Stomach smooth muscle (tissue), 2 donors: ENCODE measurements around the gene COLQ.
"Not testable (repeated sequence)": the region's sequence is repeated elsewhere in the genome, so short reads cannot be mapped to it uniquely, and the experiment has no call there.

ENCODE experiments used
- H3K27ac ChIP-seq: one replicate; pipeline ENCODE4 v1.7.0; 2013; ENCODE audit warnings: mild to moderate bottlenecking, low read length, inconsistent platforms
- H3K27me3 ChIP-seq, 2 donors: one replicate each; pipeline ENCODE4 v1.7.0; 2013; ENCODE audit warnings: low read length in 2 of 2; ENCODE audit not compliant: insufficient read depth in 2 of 2, control insufficient read depth in 1 of 2
- H3K36me3 ChIP-seq, 2 donors: one replicate each; pipeline ENCODE4 v1.7.0; 2013; ENCODE audit warnings: low read length in 2 of 2; ENCODE audit not compliant: control insufficient read depth in 2 of 2, insufficient read depth in 2 of 2
- H3K4me1 ChIP-seq: one replicate; pipeline ENCODE4 v1.7.0; 2013; ENCODE audit warnings: low read length; ENCODE audit not compliant: control insufficient read depth, insufficient read depth
- H3K4me3 ChIP-seq, 2 donors: one replicate each; pipeline ENCODE4 v1.7.0; 2013; ENCODE audit warnings: low read length in 2 of 2
- H3K9ac ChIP-seq, 2 donors: one replicate each; pipeline ENCODE4 v1.7.0; 2013; ENCODE audit warnings: low read length in 2 of 2, mild to moderate bottlenecking in 1 of 2
- H3K9me3 ChIP-seq, 2 donors: one replicate each; pipeline ENCODE4 v1.7.0; 2013; ENCODE audit warnings: low read length in 2 of 2; ENCODE audit not compliant: control insufficient read depth in 2 of 2
- donor health status: healthy.
- donor health status: Pancreatic carcinoma.

The COLQ gene

DNA sequence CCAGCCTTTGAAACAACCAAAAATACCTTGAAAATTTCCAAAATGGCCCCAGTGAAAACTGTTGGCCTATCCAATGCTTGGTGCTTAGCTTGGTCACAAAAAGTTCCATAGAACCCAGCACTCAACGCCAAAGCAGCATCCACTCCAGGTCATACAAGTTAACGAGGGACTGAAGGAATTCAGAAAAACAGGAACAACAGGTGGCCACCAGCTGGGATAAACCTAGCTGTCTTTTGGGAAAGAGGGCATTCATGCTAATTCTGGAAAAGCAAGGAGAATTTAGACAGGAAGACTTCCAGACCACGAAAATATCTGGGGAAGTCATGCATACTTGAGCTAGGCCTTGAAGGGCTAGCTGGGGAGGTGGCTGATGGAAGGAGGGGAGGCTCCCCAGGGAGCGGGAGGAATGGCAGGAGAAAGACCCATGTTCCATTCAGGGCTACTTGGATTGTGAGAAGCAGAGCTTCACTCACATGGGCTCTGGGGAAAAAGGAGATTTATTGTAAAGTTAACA, 28.6 kb downstream of the COLQ start:
- Histone ChIP-seq H3K9ac (no peak overlapping the region), H3K36me3 (peaks cover 0 to 2% of the 10 kb centered on the region in 2 donors)

GRCh38 chr3:15491143-15491542, 30.4 kb downstream of the COLQ start:
- Histone ChIP-seq H3K9ac (no peak overlapping the region), H3K27ac (no peak overlapping the region), H3K4me3 (no peak overlapping the region), H3K9me3 (no peaks in the 10 kb centered on the region), H3K36me3 (peaks cover 7 to 9% of the 10 kb centered on the region in 2 donors), H3K27me3 (no peaks in the 10 kb centered on the region), H3K4me1 (peaks cover 24% of the 10 kb centered on the region)

More for the DNA sequence above, 28.6 kb downstream of the COLQ start:
- H3K9me3 ChIP-seq = no peaks in the 10 kb centered on the region
- no peak overlapping the region for H3K27ac ChIP-seq
- H3K4me3 ChIP-seq = no peak overlapping the region
- no peaks in the 10 kb centered on the region for H3K27me3 ChIP-seq
- peaks cover 30% of the 10 kb centered on the region for H3K4me1 ChIP-seq

GRCh38 chr3:15490158-15490557, 31.3 kb downstream of the COLQ start:
- Histone ChIP-seq H3K4me1 (peaks cover 17% of the 10 kb centered on the region), H3K27me3 (no peaks in the 10 kb centered on the region), H3K9ac (no peak overlapping the region), H3K9me3 (no peaks in the 10 kb centered on the region), H3K27ac (no peak overlapping the region), H3K36me3 (peaks cover 7 to 9% of the 10 kb centered on the region in 2 donors), H3K4me3 (no peak overlapping the region)

DNA sequence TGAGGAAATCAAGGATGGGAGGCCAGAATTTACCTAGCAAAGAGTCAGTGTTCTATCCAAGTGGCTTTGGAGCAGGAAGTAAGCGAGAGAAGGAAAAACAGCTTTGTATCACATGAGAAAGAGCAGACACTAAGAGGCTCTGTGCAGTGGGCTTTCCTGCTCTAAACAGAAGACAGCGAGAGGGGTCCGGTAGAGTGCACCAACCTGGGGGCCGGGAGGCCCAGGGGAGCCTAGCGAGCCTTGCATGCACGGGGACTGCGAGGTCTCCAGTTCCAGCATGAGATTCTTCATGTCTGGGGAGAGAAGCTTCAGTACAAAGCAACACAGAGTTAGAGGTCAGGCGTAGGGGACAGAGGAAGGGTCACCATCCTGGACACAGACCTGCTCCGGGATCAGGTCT, 33.5 kb downstream of the COLQ start:
- Histone ChIP-seq H3K9me3 (no peaks in the 10 kb centered on the region), H3K27ac (no peak overlapping the region), H3K27me3 (no peaks in the 10 kb centered on the region), H3K9ac (no peak overlapping the region), H3K4me3 (no peak overlapping the region), H3K36me3 (peaks cover 7 to 9% of the 10 kb centered on the region in 2 donors), H3K4me1 (no peaks in the 10 kb centered on the region)

GRCh38 chr3:15486979-15487378, 34.5 kb downstream of the COLQ start:
- peaks cover 7 to 9% of the 10 kb centered on the region in 2 donors for H3K36me3 ChIP-seq
- H3K27ac ChIP-seq = no peak overlapping the region
- no peak overlapping the region for H3K9ac ChIP-seq
- no peaks in the 10 kb centered on the region for H3K4me1 ChIP-seq
- H3K4me3 ChIP-seq = no peak overlapping the region
- no peaks in the 10 kb centered on the region for H3K9me3 ChIP-seq
- H3K27me3 ChIP-seq = no peaks in the 10 kb centered on the region

- no peak overlapping the region for H3K4me3 ChIP-seq
- H3K9ac ChIP-seq = no peak overlapping the region
- no peaks in the 10 kb centered on the region for H3K9me3 ChIP-seq
- no peaks in the 10 kb centered on the region for H3K27me3 ChIP-seq
- H3K27ac ChIP-seq = no peak overlapping the region
- H3K4me1 ChIP-seq = no peaks in the 10 kb centered on the region
- H3K36me3 ChIP-seq = peaks cover 7 to 9% of the 10 kb centered on the region in 2 donors
Observed at GRCh38 chr3:15486020-15486419, 35.5 kb downstream of the COLQ start.

- H3K9ac ChIP-seq, H3K36me3 ChIP-seq: not testable (repeated sequence)
Observed at GRCh38 chr3:15484551-15484950, 37.0 kb downstream of the COLQ start.

DNA sequence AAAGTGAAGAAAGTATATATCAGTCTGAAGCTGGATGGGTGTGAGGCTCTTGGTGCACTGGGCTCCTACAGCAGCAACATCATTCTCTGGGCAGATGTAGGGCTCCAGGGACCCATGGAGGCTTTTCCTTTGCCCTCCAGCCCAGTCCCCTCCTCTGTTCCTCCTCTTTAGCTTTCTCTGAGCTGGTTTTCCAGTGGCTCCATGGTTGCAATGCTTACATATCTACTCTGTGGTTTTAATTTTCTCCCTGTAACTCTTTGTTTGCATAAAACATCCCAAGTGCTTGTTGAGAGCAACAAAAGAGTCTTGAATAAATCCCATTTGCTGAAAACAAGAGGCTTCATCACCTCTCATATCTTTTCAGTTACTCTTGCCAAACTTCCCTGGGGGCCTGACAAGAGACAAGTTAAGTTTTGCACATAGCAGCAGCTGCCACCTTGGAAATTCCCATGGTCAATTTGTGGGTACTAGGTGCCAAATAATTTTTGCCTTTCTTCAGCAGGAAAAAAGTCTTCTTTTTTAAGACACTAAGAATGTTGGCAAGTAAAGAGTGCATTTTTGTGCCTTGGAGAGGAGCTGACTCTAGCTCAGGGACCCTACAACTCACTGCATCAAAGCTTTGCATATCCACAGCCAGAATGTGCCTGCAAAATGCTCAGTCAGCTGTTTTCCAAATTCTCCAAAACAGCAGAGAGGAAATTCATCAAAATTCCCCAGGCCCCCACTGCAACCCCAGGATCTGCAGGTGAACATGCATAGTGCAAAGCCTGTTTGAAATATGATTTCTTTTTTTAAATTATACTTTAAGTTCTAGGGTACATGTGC, 41.9 kb downstream of the COLQ start:
- H3K9me3 ChIP-seq = no peaks in the 10 kb centered on the region
- no peak overlapping the region for H3K4me3 ChIP-seq
- peaks cover 0 to 3% of the 10 kb centered on the region in 2 donors for H3K36me3 ChIP-seq
- no peaks in the 10 kb centered on the region for H3K4me1 ChIP-seq
- no peak overlapping the region for H3K9ac ChIP-seq
- no peaks in the 10 kb centered on the region for H3K27me3 ChIP-seq
- H3K27ac ChIP-seq = no peak overlapping the region

More at GRCh38 chr3:15484551-15484950, 37.0 kb downstream of the COLQ start:
- H3K27ac ChIP-seq, H3K4me1 ChIP-seq, H3K27me3 ChIP-seq, H3K4me3 ChIP-seq, H3K9me3 ChIP-seq: not testable (repeated sequence)

GRCh38 chr3:15478640-15478979, 42.9 kb downstream of the COLQ start:
- Histone ChIP-seq H3K27me3 (no peaks in the 10 kb centered on the region), H3K9ac (no peak overlapping the region), H3K4me3 (no peak overlapping the region), H3K4me1 (no peaks in the 10 kb centered on the region), H3K36me3 (peaks cover 0 to 3% of the 10 kb centered on the region in 2 donors), H3K27ac (no peak overlapping the region), H3K9me3 (no peaks in the 10 kb centered on the region)

GRCh38 chr3:15477951-15478639, 43.4 kb downstream of the COLQ start:
- Histone ChIP-seq H3K27me3 (no peaks in the 10 kb centered on the region), H3K9me3 (no peaks in the 10 kb centered on the region), H3K9ac (no peak overlapping the region), H3K36me3 (peaks cover 0 to 3% of the 10 kb centered on the region in 2 donors), H3K4me3 (no peak overlapping the region), H3K4me1 (no peaks in the 10 kb centered on the region), H3K27ac (no peak overlapping the region)

- Histone ChIP-seq H3K27me3 (no peaks in the 10 kb centered on the region), H3K36me3 (peaks cover 0 to 3% of the 10 kb centered on the region in 2 donors), H3K9ac (no peak overlapping the region), H3K4me3 (no peak overlapping the region), H3K4me1 (no peaks in the 10 kb centered on the region), H3K9me3 (no peaks in the 10 kb centered on the region), H3K27ac (no peak overlapping the region)
Observed at GRCh38 chr3:15476378-15476777, 45.1 kb downstream of the COLQ start.
